ENCODE data around the gene BMP4.

The BMP4 gene

GRCh38 chr14:53963320-53964227, 6.9 kb upstream of the BMP4 start:
- peak; percentile 78 to 91 for DNase-seq

- DNase-seq = no peak
Measured at GRCh38 chr14:53962953-53963319, 6.3 kb upstream of the BMP4 start.

- no peak for DNase-seq
Measured at GRCh38 chr14:53958628-53959027, 2.0 kb upstream of the BMP4 start.

- DNase-seq = no peak
Measured at GRCh38 chr14:53957739-53958138, 1.1 kb upstream of the BMP4 start.

GRCh38 chr14:53955671-53956426, 776 bp downstream of the BMP4 start:
- DNase-seq = peak in 1 of 2 experiments; percentile 11

GRCh38 chr14:53955229-53955556, 1.4 kb downstream of the BMP4 start:
- no peak for DNase-seq

GRCh38 chr14:53954551-53955228, 1.9 kb downstream of the BMP4 start:
- peak in 1 of 2 experiments; percentile 56 for DNase-seq

- peak in 1 of 2 experiments; percentile 60 for DNase-seq
Measured at GRCh38 chr14:53953828-53954550, 2.6 kb downstream of the BMP4 start.

GRCh38 chr14:53953002-53953827, 3.4 kb downstream of the BMP4 start:
- peak; percentile 46 to 89 for DNase-seq

GRCh38 chr14:53952533-53952932, 4.1 kb downstream of the BMP4 start:
- DNase-seq = no peak

- peak in 1 of 2 experiments; percentile 37 for DNase-seq
Measured at GRCh38 chr14:53951627-53952303, 4.9 kb downstream of the BMP4 start.

- no peak for DNase-seq
Measured at GRCh38 chr14:53951243-53951626, 5.4 kb downstream of the BMP4 start.

GRCh38 chr14:53950031-53950793, 6.4 kb downstream of the BMP4 start:
- DNase-seq = no peak

- no peak for DNase-seq
Measured at GRCh38 chr14:53949201-53949600, 7.4 kb downstream of the BMP4 start.

GRCh38 chr14:53948205-53948884, 8.3 kb downstream of the BMP4 start:
- DNase-seq = no peak

GRCh38 chr14:53947452-53948204, 9.0 kb downstream of the BMP4 start:
- peak in 1 of 2 experiments; percentile 7 for DNase-seq

- DNase-seq = no peak
Measured at GRCh38 chr14:53947094-53947445, 9.6 kb downstream of the BMP4 start.

GRCh38 chr14:53946404-53947093, 10.1 kb downstream of the BMP4 start:
- peak in 1 of 2 experiments; percentile 40 for DNase-seq

- DNase-seq = no peak
Measured at GRCh38 chr14:53946071-53946403, 10.6 kb downstream of the BMP4 start.
